Measurements from ENCODE around the gene CAMK2G.

DNA sequence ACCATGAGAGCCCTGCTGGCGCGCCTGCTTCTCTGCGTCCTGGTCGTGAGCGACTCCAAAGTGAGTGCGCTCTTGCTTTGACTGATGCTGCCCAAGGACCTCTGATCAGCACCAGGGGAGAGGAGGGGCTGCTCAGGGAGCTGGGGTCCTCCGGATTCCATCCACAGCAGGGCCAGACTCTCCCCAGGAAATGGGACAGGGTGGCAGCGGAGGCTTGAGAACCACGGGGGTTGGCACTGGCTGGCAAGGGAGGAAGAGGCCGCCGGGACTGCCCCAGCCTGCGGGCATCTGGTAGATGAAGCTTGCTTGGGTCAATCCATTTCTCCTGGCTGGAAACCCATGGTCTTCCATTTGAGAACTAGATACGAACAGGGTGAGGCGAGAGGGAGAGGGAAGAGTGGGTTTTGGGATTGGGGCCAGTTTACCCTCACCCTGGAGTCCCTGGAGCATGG lies 37.2 kb upstream of the CAMK2G start:
- TF ChIP-seq, protein P1, sequence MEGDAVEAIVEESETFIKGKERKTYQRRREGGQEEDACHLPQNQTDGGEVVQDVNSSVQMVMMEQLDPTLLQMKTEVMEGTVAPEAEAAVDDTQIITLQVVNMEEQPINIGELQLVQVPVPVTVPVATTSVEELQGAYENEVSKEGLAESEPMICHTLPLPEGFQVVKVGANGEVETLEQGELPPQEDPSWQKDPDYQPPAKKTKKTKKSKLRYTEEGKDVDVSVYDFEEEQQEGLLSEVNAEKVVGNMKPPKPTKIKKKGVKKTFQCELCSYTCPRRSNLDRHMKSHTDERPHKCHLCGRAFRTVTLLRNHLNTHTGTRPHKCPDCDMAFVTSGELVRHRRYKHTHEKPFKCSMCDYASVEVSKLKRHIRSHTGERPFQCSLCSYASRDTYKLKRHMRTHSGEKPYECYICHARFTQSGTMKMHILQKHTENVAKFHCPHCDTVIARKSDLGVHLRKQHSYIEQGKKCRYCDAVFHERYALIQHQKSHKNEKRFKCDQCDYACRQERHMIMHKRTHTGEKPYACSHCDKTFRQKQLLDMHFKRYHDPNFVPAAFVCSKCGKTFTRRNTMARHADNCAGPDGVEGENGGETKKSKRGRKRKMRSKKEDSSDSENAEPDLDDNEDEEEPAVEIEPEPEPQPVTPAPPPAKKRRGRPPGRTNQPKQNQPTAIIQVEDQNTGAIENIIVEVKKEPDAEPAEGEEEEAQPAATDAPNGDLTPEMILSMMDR (IDR thresholded peaks at IDR 0.05; ENCODE audit: insufficient read depth, low read length, poor library complexity, severe bottlenecking): no peak
- no peak for TF ChIP-seq EZH2phosphoT487 (conservative IDR thresholded peaks at IDR 0.05; ENCODE audit: low read length)

Measured in SU-DHL-6 (cell line).